ENCODE results near the gene PRAMEF13. TPM values are rescaled to one million over a fixed set of nuclear protein-coding genes. Genes with fewer than 3 reads are reported as not detected.

The PRAMEF13 gene
- not detected in 2 replicates for total RNA-seq

GRCh38 chr1:13201309-13201708 lies at the start of gene PRAMEF13:
Gene PRAMEF13 (minus strand): TSS chr1:13201409. CDS start chr1:13199589, 1,820 bp downstream.

GRCh38 chr1:13225675-13226204 lies 24.5 kb upstream of the PRAMEF13 start, which contains the start of gene PRAMEF18:
Gene PRAMEF18 (minus strand): TSS chr1:13226154. CDS start chr1:13226106, 48 bp downstream.

DNA sequence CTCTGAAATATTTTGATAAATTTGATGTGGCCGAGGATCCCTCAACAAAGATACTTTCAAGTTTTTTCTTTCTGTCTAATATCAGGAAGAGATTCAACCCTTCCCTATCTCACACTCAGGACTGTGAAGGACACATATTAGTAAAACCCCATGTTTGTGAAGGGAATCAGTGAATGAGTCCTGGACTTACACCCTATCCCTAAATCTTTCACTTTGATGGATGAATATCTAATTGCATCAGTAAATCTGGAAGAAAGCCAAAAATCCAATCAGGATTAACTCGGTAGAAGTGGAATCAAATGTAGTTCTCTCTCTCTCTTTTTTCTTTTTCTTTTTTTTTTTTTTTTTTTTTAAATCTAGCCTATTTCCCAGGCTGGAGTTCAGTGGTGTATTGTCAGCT lies 29.7 kb downstream of the PRAMEF13 start, which contains the start of gene PRAMEF9:
Gene PRAMEF9 (plus strand): TSS at position 301 of the 400 bp plus-strand sequence. CDS start 3,433 bp downstream, outside the sequence.

DNA sequence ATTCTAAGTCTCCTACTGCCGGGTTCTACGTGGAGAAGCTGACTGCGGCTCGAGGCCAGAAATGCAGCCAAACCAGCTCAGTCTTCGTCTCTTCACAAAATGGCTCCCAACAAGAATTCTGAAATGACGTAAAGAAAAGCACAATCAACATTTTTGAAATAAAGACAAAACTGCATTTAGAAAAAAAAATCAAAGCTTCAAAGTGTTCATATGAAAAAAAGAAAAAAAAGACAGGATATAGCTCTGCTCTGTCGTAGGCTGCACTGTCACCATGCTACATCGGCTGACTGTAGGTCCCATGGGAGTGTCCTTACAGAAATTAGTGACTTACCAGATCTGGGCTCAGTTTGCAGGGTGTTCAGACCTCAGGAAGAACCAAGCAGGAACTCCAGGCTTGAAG lies 35.7 kb downstream of the PRAMEF13 start, which contains the start of gene HNRNPCL4:
Gene HNRNPCL4 (minus strand): TSS at position 101 of the 400 bp plus-strand sequence. CDS start 164 bp downstream, outside the sequence.

DNA sequence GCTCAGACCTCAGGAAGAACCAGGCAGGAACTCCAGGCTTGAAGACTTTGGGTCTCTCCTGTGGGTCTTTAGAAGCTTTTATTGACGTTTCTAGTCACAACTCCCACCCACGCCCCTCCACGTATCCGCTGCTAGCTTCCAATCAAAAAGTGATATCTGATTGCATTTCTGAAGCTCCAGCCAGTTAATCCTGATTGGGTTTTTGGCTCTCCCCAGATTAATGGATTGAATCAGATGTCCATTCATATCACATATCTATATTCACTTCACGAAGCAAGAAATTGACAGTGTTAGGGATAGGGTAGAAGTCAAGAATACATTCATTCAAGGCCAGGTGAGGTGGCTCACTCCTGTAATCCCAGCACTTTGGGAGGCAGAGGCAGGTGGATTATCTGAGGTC lies 45.3 kb downstream of the PRAMEF13 start, which contains the start of gene PRAMEF26:
Gene PRAMEF26 (minus strand): TSS at position 101 of the 400 bp plus-strand sequence. CDS start 2,914 bp downstream, outside the sequence.

Other genes with a start within 250 kb of the PRAMEF13 start
- gene PRAMEF27, start 144.8 kb downstream of the PRAMEF13 start, total RNA-seq, result not detected in 2 replicates
- gene HNRNPCL3, start 140.6 kb downstream of the PRAMEF13 start, total RNA-seq, result not detected in 2 replicates
- not detected in 2 replicates for gene PRAMEF25, start 130.6 kb downstream of the PRAMEF13 start, total RNA-seq
- not detected in 2 replicates for gene HNRNPCL2, start 84.6 kb downstream of the PRAMEF13 start, total RNA-seq
- not detected in 2 replicates for gene PRAMEF26, start 45.4 kb downstream of the PRAMEF13 start, total RNA-seq
- gene HNRNPCL4, start 35.8 kb downstream of the PRAMEF13 start, total RNA-seq, result not detected in 2 replicates
- not detected in 2 replicates for gene PRAMEF9, start 29.6 kb downstream of the PRAMEF13 start, total RNA-seq
- gene PRAMEF18, start 24.7 kb upstream of the PRAMEF13 start, total RNA-seq, result not detected in 2 replicates
- not detected in 2 replicates for gene PRAMEF5, start 52.8 kb upstream of the PRAMEF13 start, total RNA-seq
- not detected in 2 replicates for gene PRAMEF8, start 83.7 kb upstream of the PRAMEF13 start, total RNA-seq
- gene PRAMEF33, start 102.1 kb upstream of the PRAMEF13 start, total RNA-seq, result not detected in 2 replicates
- not detected in 2 replicates for gene PRAMEF15, start 114.2 kb upstream of the PRAMEF13 start, total RNA-seq
- gene PRAMEF14, start 145.7 kb upstream of the PRAMEF13 start, total RNA-seq, result not detected in 2 replicates
- gene PRAMEF19, start 170.5 kb upstream of the PRAMEF13 start, total RNA-seq, result not detected in 2 replicates
- gene PRAMEF17, start 188.2 kb upstream of the PRAMEF13 start, total RNA-seq, result not detected in 2 replicates
- not detected in 2 replicates for gene PRAMEF20, start 209.0 kb upstream of the PRAMEF13 start, total RNA-seq

Measured in myometrial cell (primary cell).